BJ (cell line): Measurements from ENCODE around the gene CELF5. TPM values are rescaled to one million over a fixed set of nuclear protein-coding genes. Genes with fewer than 3 reads are reported as not detected.
"Not testable (repeated sequence)": the region's sequence is repeated elsewhere in the genome, so short reads cannot be mapped to it uniquely, and the experiment has no call there.

Source experiments
- CTCF ChIA-PET: fragments of 350-600 bp; formaldehyde crosslinking; extraction: SDS; loops from one replicate; lab custom pipeline; 2021; ENCODE audit warnings: antibody characterized with exemption, inconsistent platforms; lab: Yijun Ruan, JAX
- POLR2A ChIA-PET: fragments of 300-600 bp; sonication (Branson Sonifier 250); formaldehyde crosslinking; extraction: SDS; loops from one replicate; lab custom pipeline; 2021; ENCODE audit warnings: antibody characterized with exemption; lab: Charles Lee
- DNase-seq: peaks from one replicate; pipeline ENCODE4 v3.0.0-alpha.2; 2011; ENCODE audit warnings: low read depth
- H3K27me3 ChIP-seq: 2 replicates; pipeline ENCODE4 v1.6.0; 2011; ENCODE audit warnings: low read length; ENCODE audit not compliant: control insufficient read depth, insufficient read depth
- H3K36me3 ChIP-seq: 2 replicates; pipeline ENCODE4 v1.5.1; 2011; ENCODE audit warnings: low read length; ENCODE audit not compliant: control insufficient read depth, insufficient read depth
- H3K4me3 ChIP-seq: 2 replicates; pipeline ENCODE4 v1.5.1; 2011; ENCODE audit warnings: low read depth, mild to moderate bottlenecking, control low read depth, low read length
- polyA plus RNA-seq: library from polyadenylated mRNA; depleted of rRNA; stranded (reverse); fragments of >200 nt; gene quantifications from 2 replicates; pipeline ENCODE4 v1.2.3, GENCODE V29; 2011
- TF ChIP-seq, protein P1 (sequence below): IDR thresholded peaks from 2 replicates; pipeline ENCODE4 v1.5.1; 2011; ENCODE audit warnings: low read depth, mild to moderate bottlenecking, control low read depth, inconsistent platforms, low read length, moderate library complexity; ENCODE audit not compliant: insufficient read depth

CELF5 gene
- polyA plus RNA-seq, 1 experiment: 0.18 TPM

GRCh38 chr19:3294080-3294850, 69.8 kb downstream of the CELF5 start:
- Histone ChIP-seq H3K4me3 (no peak overlapping the region), H3K27me3 (peaks cover 16% of the 10 kb centered on the region), H3K36me3 (no peaks in the 10 kb centered on the region)
- TF ChIP-seq, protein P1, sequence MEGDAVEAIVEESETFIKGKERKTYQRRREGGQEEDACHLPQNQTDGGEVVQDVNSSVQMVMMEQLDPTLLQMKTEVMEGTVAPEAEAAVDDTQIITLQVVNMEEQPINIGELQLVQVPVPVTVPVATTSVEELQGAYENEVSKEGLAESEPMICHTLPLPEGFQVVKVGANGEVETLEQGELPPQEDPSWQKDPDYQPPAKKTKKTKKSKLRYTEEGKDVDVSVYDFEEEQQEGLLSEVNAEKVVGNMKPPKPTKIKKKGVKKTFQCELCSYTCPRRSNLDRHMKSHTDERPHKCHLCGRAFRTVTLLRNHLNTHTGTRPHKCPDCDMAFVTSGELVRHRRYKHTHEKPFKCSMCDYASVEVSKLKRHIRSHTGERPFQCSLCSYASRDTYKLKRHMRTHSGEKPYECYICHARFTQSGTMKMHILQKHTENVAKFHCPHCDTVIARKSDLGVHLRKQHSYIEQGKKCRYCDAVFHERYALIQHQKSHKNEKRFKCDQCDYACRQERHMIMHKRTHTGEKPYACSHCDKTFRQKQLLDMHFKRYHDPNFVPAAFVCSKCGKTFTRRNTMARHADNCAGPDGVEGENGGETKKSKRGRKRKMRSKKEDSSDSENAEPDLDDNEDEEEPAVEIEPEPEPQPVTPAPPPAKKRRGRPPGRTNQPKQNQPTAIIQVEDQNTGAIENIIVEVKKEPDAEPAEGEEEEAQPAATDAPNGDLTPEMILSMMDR: no peak
- ChIA-PET POLR2A (no interaction called here), CTCF (interaction anchor here (0.5 to 0.6 kb wide), 2 partner anchors 20 to 684 kb away, joined by 3 to 5 read pairs; no protein-coding TSS in a partner anchor)
- DNase-seq: no peak

DNA sequence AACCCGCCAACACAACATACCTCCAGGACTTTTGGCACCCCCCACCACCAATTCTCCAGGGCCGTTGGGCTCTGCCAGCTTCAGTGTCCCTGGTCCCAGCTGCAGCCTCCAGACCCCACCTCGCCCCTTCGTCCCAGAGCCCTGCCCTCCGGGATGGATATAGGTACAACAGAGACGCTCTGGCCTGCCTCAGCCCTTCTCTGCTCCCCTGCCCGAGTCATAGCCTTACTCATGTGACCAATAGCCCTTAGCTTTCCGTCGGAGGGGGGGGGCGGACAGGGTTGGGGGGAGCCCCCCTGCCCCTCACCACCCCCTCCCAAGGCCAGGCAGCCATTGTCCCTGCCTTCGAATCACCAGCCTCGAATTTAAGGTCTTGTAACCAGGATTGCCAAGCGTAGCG, 71.1 kb downstream of the CELF5 start:
- Histone ChIP-seq H3K4me3 (no peak overlapping the region), H3K36me3 (no peaks in the 10 kb centered on the region), H3K27me3 (peaks cover 9% of the 10 kb centered on the region)
- CTCF ChIA-PET: no interaction called here
- no peak for DNase-seq
- POLR2A ChIA-PET: no interaction called here
- TF ChIP-seq, protein P1: no peak

GRCh38 chr19:3296034-3296433, 71.6 kb downstream of the CELF5 start:
- ChIA-PET POLR2A (no interaction called here), CTCF (no interaction called here)
- no peaks in the 10 kb centered on the region for H3K36me3 ChIP-seq
- H3K27me3 ChIP-seq: peaks cover 7% of the 10 kb centered on the region
- no peak overlapping the region for H3K4me3 ChIP-seq
- TF ChIP-seq, protein P1: no peak
- DNase-seq: no peak

DNA sequence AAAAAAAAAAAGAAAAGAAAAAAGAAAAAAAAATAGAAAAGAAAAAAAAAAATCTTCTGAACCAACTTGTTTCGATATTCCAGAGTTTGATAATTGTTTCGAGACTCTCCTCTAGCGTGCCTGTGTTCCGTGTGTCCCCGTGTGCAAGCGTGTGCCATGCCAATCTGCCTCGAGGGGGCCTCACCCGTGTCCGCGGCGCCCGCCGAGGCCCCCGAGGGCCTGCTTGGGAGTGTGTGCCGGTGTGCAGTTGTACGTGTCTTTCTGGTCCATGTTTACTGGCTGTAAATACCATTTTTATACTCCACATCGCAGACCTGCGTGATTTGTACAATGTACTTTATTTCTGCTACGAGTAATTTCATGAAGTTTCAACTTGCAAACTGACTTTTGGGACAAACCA, 72.0 kb downstream of the CELF5 start:
- Histone ChIP-seq H3K4me3 (no peak overlapping the region), H3K27me3 (peaks cover 7% of the 10 kb centered on the region), H3K36me3 (no peaks in the 10 kb centered on the region)
- POLR2A ChIA-PET: no interaction called here
- no peak for DNase-seq
- CTCF ChIA-PET: no interaction called here
- TF ChIP-seq, protein P1: no peak

DNA sequence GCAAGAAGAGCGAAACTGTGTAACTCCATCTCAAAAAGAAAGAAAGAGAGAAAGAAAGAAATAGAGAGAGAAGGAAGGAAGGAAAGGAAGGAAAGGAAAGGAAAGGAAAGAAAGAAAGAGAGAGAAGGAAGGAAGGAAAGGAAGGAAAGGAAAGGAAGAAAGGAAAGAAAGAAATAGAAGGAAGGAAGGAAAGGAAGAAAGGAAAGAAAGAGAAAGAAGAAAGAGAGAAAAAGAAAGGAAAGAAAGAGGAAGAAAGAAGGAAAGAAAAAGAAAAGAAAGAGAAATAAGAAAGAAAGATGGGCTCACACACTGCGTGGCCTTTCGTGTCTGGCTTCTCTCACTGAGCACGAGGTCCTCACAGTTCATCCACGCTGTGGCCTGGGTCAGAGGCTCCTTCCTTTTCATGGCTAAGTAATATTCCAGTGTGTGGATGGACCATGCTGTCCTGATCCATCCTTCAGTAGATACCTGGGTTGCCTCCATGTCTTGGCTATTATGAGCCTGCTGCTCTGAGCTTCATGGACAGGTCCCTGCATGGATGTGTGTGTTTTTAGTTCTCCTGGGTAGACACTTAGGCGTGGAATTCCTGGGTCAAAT, 74.5 kb downstream of the CELF5 start:
- CTCF ChIA-PET: interaction anchor here (1.9 kb wide), 1 partner anchor 186 kb away, joined by 5 read pairs; no protein-coding TSS in a partner anchor
- TF ChIP-seq, protein P1: no peak
- no peak overlapping the region for H3K4me3 ChIP-seq
- H3K36me3 ChIP-seq: no peaks in the 10 kb centered on the region
- no peaks in the 10 kb centered on the region for H3K27me3 ChIP-seq
- no peak for DNase-seq
- POLR2A ChIA-PET: no interaction called here

- POLR2A ChIA-PET, H3K36me3 ChIP-seq, DNase-seq, H3K27me3 ChIP-seq, H3K4me3 ChIP-seq: not testable (repeated sequence)
- CTCF ChIA-PET: interaction anchor here (1.9 kb wide), 1 partner anchor 185 kb away, joined by 5 read pairs; no protein-coding TSS in a partner anchor
These were observed 76.1 kb downstream of the CELF5 start for GRCh38 chr19:3300566-3300965.
